Duodenal mucosa (tissue), 2 donors: Measurements from ENCODE around the gene KDM1B.
A peak's percentile ranks its signal among the peaks of the same experiment; 100 is the strongest.

Experiments
- H3K27ac ChIP-seq: one replicate; pipeline ENCODE4 v1.7.0; 2013; ENCODE audit warnings: low read depth, low read length
- H3K27me3 ChIP-seq, 2 donors: one replicate each; pipeline ENCODE4 v1.7.0; 2013; ENCODE audit warnings: low read length in 2 of 2, control low read depth in 1 of 2; ENCODE audit not compliant: insufficient read depth in 2 of 2, control insufficient read depth in 1 of 2
- H3K36me3 ChIP-seq, 2 donors: one replicate each; pipeline ENCODE4 v1.7.0; 2013; ENCODE audit warnings: low read length in 2 of 2, control low read depth in 1 of 2; ENCODE audit not compliant: insufficient read depth in 2 of 2, control insufficient read depth in 1 of 2
- H3K4me1 ChIP-seq, 2 donors: one replicate each; pipeline ENCODE4 v1.7.0; 2013; ENCODE audit warnings: low read length in 2 of 2, control low read depth in 1 of 2; ENCODE audit not compliant: insufficient read depth in 2 of 2, control insufficient read depth in 1 of 2
- H3K4me3 ChIP-seq, 2 donors: one replicate each; pipeline ENCODE4 v1.7.0; 2013; ENCODE audit warnings: low read length in 2 of 2, low read depth in 1 of 2
- H3K9ac ChIP-seq, 2 donors: one replicate each; pipeline ENCODE4 v1.7.0; 2013; ENCODE audit warnings: low read length in 2 of 2, low read depth in 1 of 2
- H3K9me3 ChIP-seq, 2 donors: one replicate each; pipeline ENCODE4 v1.7.0; 2013; ENCODE audit warnings: low read length in 2 of 2, control low read depth in 1 of 2; ENCODE audit not compliant: control insufficient read depth in 1 of 2

Gene KDM1B

GRCh38 chr6:18253635-18254034 lies 98.4 kb downstream of the KDM1B start:
- Histone ChIP-seq H3K9ac (no peak overlapping the region), H3K9me3 (no peaks in the 10 kb centered on the region), H3K4me3 (no peak overlapping the region), H3K27ac (no peak overlapping the region), H3K4me1 (no peaks in the 10 kb centered on the region), H3K27me3 (no peaks in the 10 kb centered on the region), H3K36me3 (peaks cover 12 to 49% of the 10 kb centered on the region in 2 donors)

DNA sequence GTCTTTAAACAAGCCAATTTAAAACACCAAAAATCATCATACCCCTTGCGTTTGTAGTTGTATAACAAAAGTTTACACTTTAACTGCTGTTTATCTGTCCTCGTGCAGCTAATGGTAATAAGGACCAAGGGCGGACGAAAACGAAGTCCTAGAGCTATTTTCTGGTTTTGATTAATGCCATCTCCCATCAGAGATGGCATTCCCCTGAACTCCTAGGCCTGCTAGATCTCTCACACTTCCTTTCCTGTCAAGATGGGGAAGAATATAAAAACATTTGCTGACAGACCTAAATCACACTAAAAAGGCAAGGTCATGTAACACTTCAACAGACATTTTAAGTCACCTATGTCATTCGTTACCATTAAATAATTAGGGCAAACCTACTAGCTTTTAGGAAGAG lies 99.6 kb downstream of the KDM1B start:
- H3K4me3 ChIP-seq = no peak overlapping the region
- peaks cover 12 to 45% of the 10 kb centered on the region in 2 donors for H3K36me3 ChIP-seq
- H3K9me3 ChIP-seq = no peaks in the 10 kb centered on the region
- H3K27me3 ChIP-seq = no peaks in the 10 kb centered on the region
- peaks cover 0 to 2% of the 10 kb centered on the region in 2 donors for H3K4me1 ChIP-seq
- no peak overlapping the region for H3K9ac ChIP-seq
- no peak overlapping the region for H3K27ac ChIP-seq

DNA sequence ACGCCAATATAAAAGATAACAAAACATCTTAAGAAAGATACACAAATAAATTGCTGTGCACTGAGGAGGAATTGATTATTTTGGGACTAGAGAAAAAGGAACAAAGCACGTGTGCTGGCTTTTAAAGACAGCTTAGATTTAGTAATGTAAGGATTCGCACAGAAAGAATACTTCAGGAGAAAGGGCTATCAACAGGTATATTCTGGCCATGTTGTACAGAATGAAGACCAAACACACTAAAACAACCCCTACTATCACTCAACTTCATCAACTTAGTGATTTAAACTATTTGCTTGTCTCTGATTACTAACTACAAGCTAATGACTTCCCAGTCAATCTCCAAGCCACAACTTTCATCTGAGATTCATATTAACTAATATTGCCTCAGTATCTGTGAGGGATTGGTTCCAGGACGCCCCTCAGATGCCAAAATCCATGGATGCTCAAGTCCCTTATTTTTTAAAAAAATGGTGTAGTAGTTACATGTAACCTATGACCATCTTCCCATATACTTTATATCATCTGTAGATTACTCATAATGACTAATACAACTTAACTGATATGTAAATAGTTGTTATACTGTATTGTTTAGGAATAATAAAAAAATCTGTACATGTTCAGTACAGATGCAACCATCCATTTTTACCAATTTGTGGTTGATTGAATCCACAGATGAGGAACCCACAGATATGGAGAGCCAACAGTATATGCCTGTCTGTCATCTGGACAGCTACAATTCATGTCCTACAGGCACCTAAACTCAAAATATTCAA lies 104.6 kb downstream of the KDM1B start:
- peaks cover 7 to 26% of the 10 kb centered on the region in 2 donors for H3K36me3 ChIP-seq
- H3K4me3 ChIP-seq = no peak overlapping the region
- peaks cover 19 to 27% of the 10 kb centered on the region in 2 donors for H3K4me1 ChIP-seq
- H3K27ac ChIP-seq = no peak overlapping the region
- no peak overlapping the region for H3K9ac ChIP-seq
- H3K9me3 ChIP-seq = no peaks in the 10 kb centered on the region
- no peaks in the 10 kb centered on the region for H3K27me3 ChIP-seq

- Histone ChIP-seq H3K27me3 (no peaks in the 10 kb centered on the region), H3K36me3 (peaks cover 7 to 19% of the 10 kb centered on the region in 2 donors), H3K4me1 (peaks cover 24 to 31% of the 10 kb centered on the region in 2 donors), H3K4me3 (no peak overlapping the region), H3K9ac (no peak overlapping the region), H3K27ac (no peak overlapping the region), H3K9me3 (no peaks in the 10 kb centered on the region)
Observed at GRCh38 chr6:18260448-18261106, 105.4 kb downstream of the KDM1B start.

- peak overlapping the region in 1 of 2 donors; percentile 25 for H3K4me3 ChIP-seq
- no peak overlapping the region for H3K27ac ChIP-seq
- no peaks in the 10 kb centered on the region for H3K9me3 ChIP-seq
- no peaks in the 10 kb centered on the region for H3K27me3 ChIP-seq
- H3K36me3 ChIP-seq = peaks cover 5 to 13% of the 10 kb centered on the region in 2 donors
- no peak overlapping the region for H3K9ac ChIP-seq
- peaks cover 24 to 31% of the 10 kb centered on the region in 2 donors for H3K4me1 ChIP-seq
Observed at GRCh38 chr6:18261877-18262276, 106.7 kb downstream of the KDM1B start.

- peaks cover 0 to 4% of the 10 kb centered on the region in 2 donors for H3K36me3 ChIP-seq
- H3K9ac ChIP-seq = peak overlapping the region; percentile 82 to 90
- peaks cover 24 to 31% of the 10 kb centered on the region in 2 donors for H3K4me1 ChIP-seq
- no peaks in the 10 kb centered on the region for H3K27me3 ChIP-seq
- H3K9me3 ChIP-seq = no peaks in the 10 kb centered on the region
- H3K27ac ChIP-seq = no peak overlapping the region
- peak overlapping the region; percentile 87 to 95 for H3K4me3 ChIP-seq
Observed at GRCh38 chr6:18262702-18263417, 107.6 kb downstream of the KDM1B start.

GRCh38 chr6:18263418-18264218 lies 108.4 kb downstream of the KDM1B start:
- Histone ChIP-seq H3K36me3 (peaks cover 0 to 4% of the 10 kb centered on the region in 2 donors), H3K27me3 (no peaks in the 10 kb centered on the region), H3K4me3 (peak overlapping the region; percentile 87 to 95), H3K27ac (peak overlapping the region; percentile 97), H3K4me1 (peaks cover 24 to 31% of the 10 kb centered on the region in 2 donors), H3K9ac (peak overlapping the region; percentile 82 to 90), H3K9me3 (no peaks in the 10 kb centered on the region)

DNA sequence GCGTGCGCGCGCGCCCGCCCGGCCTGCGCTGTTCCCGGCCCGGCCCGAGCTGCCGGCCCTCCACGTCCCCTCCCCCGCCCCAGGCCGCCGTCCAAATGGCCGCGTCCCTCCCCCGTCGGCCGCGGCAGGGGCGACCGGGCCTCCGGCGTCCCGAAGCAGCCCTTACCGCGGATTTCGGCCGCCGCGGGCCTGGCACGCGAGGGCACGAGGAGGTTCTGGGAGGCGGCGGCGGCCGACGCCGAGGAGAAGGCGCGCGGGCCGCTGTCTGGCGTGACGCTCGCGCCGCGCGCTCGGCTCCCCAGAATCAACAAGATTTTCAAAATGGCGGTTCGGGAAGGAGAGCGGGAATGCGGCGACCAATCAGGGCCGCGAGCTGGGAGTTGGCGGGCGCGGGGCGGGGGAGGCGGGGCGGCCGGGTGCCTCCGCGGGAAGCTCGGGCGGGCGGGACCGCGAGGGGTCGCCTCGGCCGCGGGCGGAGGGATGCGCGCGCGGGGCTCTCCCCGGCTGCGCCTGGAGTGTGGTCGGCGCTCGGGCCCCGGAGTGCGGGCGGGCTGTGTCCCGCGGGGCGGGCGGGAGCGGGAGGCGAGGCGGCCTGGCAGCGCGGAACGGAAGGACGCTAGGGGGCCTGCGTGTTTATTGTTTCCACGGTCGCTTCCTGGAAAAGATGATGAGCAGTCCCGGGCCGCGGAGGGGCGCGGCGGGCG lies 109.1 kb downstream of the KDM1B start, which contains the start of gene DEK:
DEK (minus strand) TSS at position 312 of the 704 bp plus-strand sequence. CDS start 543 bp downstream, outside the sequence.
- Histone ChIP-seq H3K27me3 (no peaks in the 10 kb centered on the region), H3K4me3 (peak within 1 kb of the TSS; percentile 87 to 95), H3K9me3 (no peaks in the 10 kb centered on the region), H3K9ac (peak within 1 kb of the TSS; percentile 82 to 90), H3K4me1 (peaks cover 32 to 37% of the 10 kb centered on the region in 2 donors), H3K36me3 (peaks cover 0 to 4% of the 10 kb centered on the region in 2 donors), H3K27ac (peak within 1 kb of the TSS; percentile 97)

GRCh38 chr6:18264923-18265377 lies 109.7 kb downstream of the KDM1B start:
- H3K4me3 ChIP-seq = peak overlapping the region; percentile 87 to 95
- peak overlapping the region; percentile 80 to 84 for H3K9ac ChIP-seq
- H3K27me3 ChIP-seq = no peaks in the 10 kb centered on the region

More at GRCh38 chr6:18264923-18265377, 109.7 kb downstream of the KDM1B start:
- Histone ChIP-seq H3K36me3 (peaks cover 0 to 4% of the 10 kb centered on the region in 2 donors), H3K9me3 (no peaks in the 10 kb centered on the region), H3K27ac (peak overlapping the region; percentile 97), H3K4me1 (peaks cover 34 to 42% of the 10 kb centered on the region in 2 donors)
